Stimulated activated CD8-positive, alpha-beta memory T cell treated with anti-CD3 and anti-CD28 coated beads, Interleukin-7, amount 100 ng/mL, for 24 hours (primary cell): ENCODE data around the gene CAPN11.

Experiments
- DNase-seq: peaks from one replicate; pipeline ENCODE4 v3.0.0-alpha.2; 2020; ENCODE audit warnings: low read depth

The CAPN11 gene

GRCh38 chr6:44214307-44214706 lies 55.7 kb downstream of the CAPN11 start:
- no peak for DNase-seq

GRCh38 chr6:44216677-44217331 lies 58.2 kb downstream of the CAPN11 start, which contains the start of gene MYMX:
Gene MYMX (plus strand): TSS chr6:44216926. CDS start chr6:44217472, 546 bp downstream.
- DNase-seq, result no peak

GRCh38 chr6:44217332-44218143 lies 58.9 kb downstream of the CAPN11 start:
- DNase-seq, result no peak

GRCh38 chr6:44219053-44219814 lies 60.6 kb downstream of the CAPN11 start:
- no peak for DNase-seq

GRCh38 chr6:44219815-44220784 lies 61.5 kb downstream of the CAPN11 start:
- no peak for DNase-seq

GRCh38 chr6:44220913-44221290 lies 62.3 kb downstream of the CAPN11 start:
- DNase-seq, result no peak

- DNase-seq, result peak; percentile 36
Observed at GRCh38 chr6:44221291-44221960, 62.8 kb downstream of the CAPN11 start.

GRCh38 chr6:44221961-44222335 lies 63.3 kb downstream of the CAPN11 start:
- no peak for DNase-seq

- no peak for DNase-seq
Observed at GRCh38 chr6:44222486-44223318, 64.1 kb downstream of the CAPN11 start.

- peak; percentile 74 for DNase-seq
Observed at GRCh38 chr6:44223319-44224028, 64.9 kb downstream of the CAPN11 start, which contains the start of gene SLC29A1. Gene SLC29A1 (plus strand): TSS chr6:44223595. CDS start chr6:44227314, 3,719 bp downstream.

- no peak for DNase-seq
Observed at GRCh38 chr6:44224029-44224964, 65.7 kb downstream of the CAPN11 start.

- no peak for DNase-seq
Observed at GRCh38 chr6:44224965-44225305, 66.3 kb downstream of the CAPN11 start.

GRCh38 chr6:44225579-44226325 lies 67.1 kb downstream of the CAPN11 start:
- no peak for DNase-seq

- no peak for DNase-seq
Observed at GRCh38 chr6:44226368-44227147, 67.9 kb downstream of the CAPN11 start.

- DNase-seq, result no peak
Observed at GRCh38 chr6:44227148-44227793, 68.7 kb downstream of the CAPN11 start.

GRCh38 chr6:44228031-44228430 lies 69.4 kb downstream of the CAPN11 start:
- DNase-seq, result no peak
